H1 (cell line): ENCODE data around the gene CWH43. TPM values are rescaled to one million over a fixed set of nuclear protein-coding genes. Genes with fewer than 3 reads are reported as not detected.
A peak's percentile ranks its signal among the peaks of the same experiment; 100 is the strongest.

Source experiments
- CTCF ChIA-PET: fragments of 300-600 bp; sonication (Branson Sonifier 250); formaldehyde crosslinking; loops from one replicate; lab custom pipeline; 2021; ENCODE audit not compliant: partially characterized antibody; lab: Charles Lee
- POLR2A ChIA-PET: fragments of 300-600 bp; sonication (Branson Sonifier 250); formaldehyde crosslinking; loops from one replicate; lab custom pipeline; 2021; ENCODE audit warnings: inconsistent platforms; ENCODE audit not compliant: partially characterized antibody; lab: Charles Lee
- DNase-seq, 2 experiments: peaks; one replicate each; pipeline versions ENCODE4 v3.0.0 to v3.0.0-alpha.2; 2010 to 2022; ENCODE audit warnings: low spot score in 2 of 2, low read depth in 1 of 2, mixed read lengths in 1 of 2
- FAIRE-seq: peaks from 2 replicates; lab custom pipeline; 2011; peaks lifted over from hg19 to GRCh38; lab: Jason Lieb, UNC
- H2AFZ ChIP-seq: 2 replicates; pipeline ENCODE4 v1.8.1; 2012; ENCODE audit warnings: low read length, inconsistent platforms
- H2AK5ac ChIP-seq: 2 replicates; pipeline ENCODE4 v1.6.1; 2013; ENCODE audit warnings: low read depth, low read length
- H2BK120ac ChIP-seq: replicated peaks from 2 replicates; pipeline ENCODE3; 2013; ENCODE audit warnings: low read depth, low read length, inconsistent platforms
- H2BK12ac ChIP-seq: 2 replicates; pipeline ENCODE4 v1.6.1; 2013; ENCODE audit warnings: low read depth, low read length
- H2BK15ac ChIP-seq: 2 replicates; pipeline ENCODE4 v1.6.1; 2013; ENCODE audit warnings: low read length
- H2BK20ac ChIP-seq: 2 replicates; pipeline ENCODE4 v1.6.1; 2013; ENCODE audit warnings: low read length
- H2BK5ac ChIP-seq: 2 replicates; pipeline ENCODE4 v1.6.1; 2013; ENCODE audit warnings: low read depth, low read length
- H3K14ac ChIP-seq: 2 replicates; pipeline ENCODE4 v1.6.1; 2013; ENCODE audit warnings: inconsistent platforms; ENCODE audit not compliant: insufficient read length
- H3K18ac ChIP-seq: 2 replicates; pipeline ENCODE4 v1.6.1; 2013; ENCODE audit warnings: low read length; ENCODE audit errors: extremely low read depth
- H3K23ac ChIP-seq: 2 replicates; pipeline ENCODE4 v1.6.1; 2013; ENCODE audit warnings: inconsistent platforms; ENCODE audit not compliant: insufficient read length
- H3K23me2 ChIP-seq: 2 replicates; pipeline ENCODE4 v1.6.1; 2013; ENCODE audit warnings: low read depth, low read length
- H3K27ac ChIP-seq: 2 replicates; pipeline ENCODE4 v1.6.1; 2011; ENCODE audit warnings: low read depth, low read length, inconsistent platforms
- H3K27me3 ChIP-seq, 4 experiments: replicated peaks in 1 of 4; 1 replicate in 1 of 4; 2 replicates in 3 of 4; pipeline versions ENCODE4 v1.6.1 to v1.8.1; 2011 to 2013; ENCODE audit warnings: low read length in 3 of 4, mild to moderate bottlenecking in 3 of 4, inconsistent platforms in 2 of 4, mixed read lengths in 2 of 4, moderate library complexity in 1 of 4; ENCODE audit not compliant: control insufficient read depth in 3 of 4, insufficient read depth in 3 of 4; ENCODE audit errors: extremely low read depth in 1 of 4
- H3K36me3 ChIP-seq, 4 experiments: 2 replicates each; pipeline versions ENCODE4 v1.6.1 to v1.8.1; 2011 to 2013; ENCODE audit warnings: mild to moderate bottlenecking in 4 of 4, low read length in 3 of 4, moderate library complexity in 2 of 4, control low read depth in 1 of 4, inconsistent platforms in 1 of 4; ENCODE audit not compliant: insufficient read depth in 4 of 4, control insufficient read depth in 2 of 4
- H3K4ac ChIP-seq: replicated peaks from 2 replicates; pipeline ENCODE3; 2013; ENCODE audit warnings: low read length, low read depth, mixed read lengths, inconsistent platforms; ENCODE audit not compliant: insufficient read length
- H3K4me1 ChIP-seq, 4 experiments: replicated peaks in 1 of 4; 1 replicate in 1 of 4; 2 replicates in 3 of 4; pipeline versions ENCODE4 v1.6.1 to v1.8.1; 2011 to 2013; ENCODE audit warnings: low read length in 3 of 4, inconsistent platforms in 2 of 4, mixed read lengths in 1 of 4; ENCODE audit not compliant: insufficient read depth in 4 of 4, control insufficient read depth in 3 of 4
- H3K4me2 ChIP-seq, 2 experiments: 2 replicates each; pipeline versions ENCODE4 v1.6.1 to v1.8.1; 2011 to 2013; ENCODE audit warnings: low read depth in 2 of 2, low read length in 2 of 2, control low read depth in 1 of 2, inconsistent platforms in 1 of 2, mild to moderate bottlenecking in 1 of 2; ENCODE audit not compliant: insufficient read depth in 1 of 2
- H3K4me3 ChIP-seq, 4 experiments: fragments of 200-600, 300-600 bp in 1 of 4; sonication (generic), shearing (Covaris generic), sonication (Bioruptor Twin) in 1 of 4; 2 replicates each; pipeline versions ENCODE4 v1.5.1 to v1.8.1; 2011 to 2016; ENCODE audit warnings: low read length in 4 of 4, low read depth in 3 of 4, control low read depth in 2 of 4, inconsistent platforms in 2 of 4, mild to moderate bottlenecking in 2 of 4, mixed read lengths in 1 of 4, moderate library complexity in 1 of 4; ENCODE audit not compliant: insufficient read depth in 2 of 4; ENCODE audit errors: extremely low read depth in 1 of 4
- H3K56ac ChIP-seq: replicated peaks from 2 replicates; pipeline ENCODE3; 2013; ENCODE audit warnings: low read depth, mild to moderate bottlenecking, mixed read lengths, low read length, inconsistent platforms; ENCODE audit not compliant: insufficient read length
- H3K79me1 ChIP-seq: 2 replicates; pipeline ENCODE4 v1.6.1; 2013; ENCODE audit warnings: low read depth, low read length, control low read depth
- H3K79me2 ChIP-seq, 2 experiments: 2 replicates each; pipeline versions ENCODE4 v1.6.1 to v1.8.1; 2012 to 2013; ENCODE audit warnings: low read length in 2 of 2, mild to moderate bottlenecking in 2 of 2, inconsistent platforms in 1 of 2; ENCODE audit not compliant: insufficient read depth in 2 of 2, control insufficient read depth in 1 of 2
- H3K9ac ChIP-seq, 4 experiments: replicated peaks in 1 of 4; 1 replicate in 1 of 4; 2 replicates in 3 of 4; pipeline versions ENCODE4 v1.6.1 to v1.8.1; 2011 to 2013; ENCODE audit warnings: low read depth in 3 of 4, low read length in 3 of 4, control low read depth in 2 of 4, mild to moderate bottlenecking in 2 of 4, moderate library complexity in 2 of 4, inconsistent platforms in 1 of 4; ENCODE audit errors: extremely low read depth in 1 of 4
- H3K9me3 ChIP-seq, 2 experiments: 2 replicates each; pipeline versions ENCODE4 v1.6.1 to v1.8.1; 2012 to 2013; ENCODE audit warnings: mild to moderate bottlenecking in 2 of 2, moderate library complexity in 2 of 2, control low read depth in 1 of 2, inconsistent platforms in 1 of 2, low read depth in 1 of 2, low read length in 1 of 2, mixed read lengths in 1 of 2; ENCODE audit not compliant: insufficient read depth in 2 of 2
- H4K20me1 ChIP-seq, 2 experiments: replicated peaks in 1 of 2; 2 replicates each; pipeline versions ENCODE3 to v1.8.1; 2011 to 2013; ENCODE audit warnings: inconsistent platforms in 2 of 2, low read length in 2 of 2, mild to moderate bottlenecking in 1 of 2; ENCODE audit not compliant: insufficient read depth in 2 of 2, control insufficient read depth in 1 of 2
- H4K5ac ChIP-seq: 2 replicates; pipeline ENCODE4 v1.6.1; 2013; ENCODE audit warnings: low read length, low read depth, mixed read lengths, inconsistent platforms; ENCODE audit not compliant: insufficient read length
- H4K8ac ChIP-seq: 2 replicates; pipeline ENCODE4 v1.8.0; 2013; ENCODE audit warnings: mild to moderate bottlenecking, moderate library complexity, low read length, inconsistent platforms; ENCODE audit not compliant: insufficient read depth; ENCODE audit errors: extremely low read depth
- H4K91ac ChIP-seq: replicated peaks from 2 replicates; pipeline ENCODE3; 2013; ENCODE audit warnings: low read length, mixed read lengths, inconsistent platforms; ENCODE audit not compliant: insufficient read length
- HDAC2 ChIP-seq, 2 experiments: fragments of 300-600 bp in 1 of 2; sonication (generic) in 1 of 2; IDR thresholded peaks; 2 replicates each; pipeline ENCODE4 v1.6.1; 2011 to 2012; ENCODE audit warnings: low read depth in 2 of 2, low read length in 2 of 2, mild to moderate bottlenecking in 2 of 2, moderate library complexity in 2 of 2, borderline replicate concordance in 1 of 2, inconsistent platforms in 1 of 2
- KDM4A ChIP-seq: IDR thresholded peaks from one replicate; pipeline ENCODE4 v1.7.1; 2012; ENCODE audit warnings: low read depth, mild to moderate bottlenecking, moderate library complexity, low read length, inconsistent platforms; ENCODE audit not compliant: severe bottlenecking
- POLR2A ChIP-seq, 2 experiments: IDR thresholded peaks; 1 replicate in 1 of 2; 2 replicates in 1 of 2; pipeline ENCODE4 v1.6.1; 2011; ENCODE audit warnings: low read depth in 2 of 2, low read length in 2 of 2, mild to moderate bottlenecking in 2 of 2; ENCODE audit errors: control extremely low read depth in 1 of 2
- SAP30 ChIP-seq: fragments of 300-600 bp; sonication (generic); IDR thresholded peaks from 2 replicates; pipeline ENCODE4 v1.7.1; 2012; ENCODE audit warnings: low read length, moderate library complexity, mild to moderate bottlenecking, inconsistent platforms; ENCODE audit not compliant: insufficient read depth, insufficient replicate concordance
- WGBS, 2 experiments: shearing (Covaris generic) in 1 of 2; methylation state at CpG; one replicate each; pipeline versions ENCODE4 v1.1.6 to v1.1.7; 2013 to 2015; ENCODE audit warnings: low lambda C conversion rate in 2 of 2, mixed read lengths in 2 of 2, inconsistent platforms in 1 of 2, low coverage in 1 of 2, missing lambda C conversion rate in 1 of 2; ENCODE audit not compliant: insufficient replicate concordance in 2 of 2, insufficient coverage in 1 of 2, insufficient read length in 1 of 2; ENCODE audit errors: extremely low coverage in 1 of 2, missing lambda C conversion rate in 1 of 2; 5-methylcytosine and 5-hydroxymethylcytosine counted together
- long read RNA-seq, 2 experiments: library from RNA in 1 of 2; library from capped mRNA in 1 of 2; stranded (forward); transcript quantifications; one replicate each; pipeline ENCODE4 v2.0.0, GENCODE V29; 2021; ENCODE audit warnings: inconsistent platforms in 1 of 2
- polyA minus RNA-seq, 3 experiments: library from RNA; depleted of rRNA, polyadenylated mRNA; stranded (reverse); fragments of >200 nt; gene quantifications; 1 replicate in 2 of 3; 2 replicates in 1 of 3; pipeline ENCODE4 v1.2.3, GENCODE V29; 2011
- polyA plus RNA-seq, 7 experiments: library from polyadenylated mRNA; depleted of rRNA in 3 of 7; stranded (reverse) in 5 of 7; unstranded in 2 of 7; fragments of >200 nt in 5 of 7; fragments of 200-250 nt in 2 of 7; gene quantifications; 1 replicate in 5 of 7; 2 replicates in 1 of 7; 4 replicates in 1 of 7; pipeline versions ENCODE4 v1.2.1 to v1.2.3, GENCODE V29; 2011 to 2013; ENCODE audit warnings: missing spikeins in 2 of 7, mixed read lengths in 2 of 7
- total RNA-seq: library from RNA; stranded (reverse); fragmentation: NEBNext Ultra II Directional; extraction: Animal tissue kit (Norgen Biotek cat#: 25700); gene quantifications from 2 replicates; pipeline ENCODE4 v1.2.1, GENCODE V29; 2021
- TF ChIP-seq, protein P1 (sequence below): IDR thresholded peaks from 2 replicates; pipeline ENCODE4 v1.6.1; 2012; ENCODE audit warnings: inconsistent platforms
- TF ChIP-seq, protein P2 (sequence below), 3 experiments: IDR thresholded peaks; 1 replicate in 2 of 3; 2 replicates in 1 of 3; pipeline versions ENCODE4 v1.5.1 to v1.6.1; 2011; ENCODE audit warnings: low read length in 3 of 3, mild to moderate bottlenecking in 3 of 3, inconsistent platforms in 2 of 3, low read depth in 1 of 3, moderate library complexity in 1 of 3; ENCODE audit not compliant: insufficient read depth in 1 of 3; ENCODE audit errors: control extremely low read depth in 1 of 3

CWH43 gene
- total RNA-seq (not detected in 2 replicates), polyA plus RNA-seq (2011; rRNA removed) (not detected in 2 replicates), polyA minus RNA-seq (2011; rRNA and poly(A)+ RNA removed) (not detected in 2 replicates)
- not detected for polyA plus RNA-seq (2011; cell fraction: cytosol; rRNA removed)
- not detected for polyA plus RNA-seq (2011; cell fraction: nucleus; rRNA removed)
- not detected in 4 replicates for polyA plus RNA-seq (2012, experiment 1 of 2)
- polyA plus RNA-seq (2012, experiment 2 of 2): not detected
- not detected for polyA plus RNA-seq (2013, experiment 1 of 2)
- not detected for polyA plus RNA-seq (2013, experiment 2 of 2)
- not detected for polyA minus RNA-seq (2011; cell fraction: cytosol; rRNA and poly(A)+ RNA removed)
- not detected for polyA minus RNA-seq (2011; cell fraction: nucleus; rRNA and poly(A)+ RNA removed)
- long read RNA-seq, experiment 1: 0 reads
- long read RNA-seq, experiment 2: 0 reads

DNA sequence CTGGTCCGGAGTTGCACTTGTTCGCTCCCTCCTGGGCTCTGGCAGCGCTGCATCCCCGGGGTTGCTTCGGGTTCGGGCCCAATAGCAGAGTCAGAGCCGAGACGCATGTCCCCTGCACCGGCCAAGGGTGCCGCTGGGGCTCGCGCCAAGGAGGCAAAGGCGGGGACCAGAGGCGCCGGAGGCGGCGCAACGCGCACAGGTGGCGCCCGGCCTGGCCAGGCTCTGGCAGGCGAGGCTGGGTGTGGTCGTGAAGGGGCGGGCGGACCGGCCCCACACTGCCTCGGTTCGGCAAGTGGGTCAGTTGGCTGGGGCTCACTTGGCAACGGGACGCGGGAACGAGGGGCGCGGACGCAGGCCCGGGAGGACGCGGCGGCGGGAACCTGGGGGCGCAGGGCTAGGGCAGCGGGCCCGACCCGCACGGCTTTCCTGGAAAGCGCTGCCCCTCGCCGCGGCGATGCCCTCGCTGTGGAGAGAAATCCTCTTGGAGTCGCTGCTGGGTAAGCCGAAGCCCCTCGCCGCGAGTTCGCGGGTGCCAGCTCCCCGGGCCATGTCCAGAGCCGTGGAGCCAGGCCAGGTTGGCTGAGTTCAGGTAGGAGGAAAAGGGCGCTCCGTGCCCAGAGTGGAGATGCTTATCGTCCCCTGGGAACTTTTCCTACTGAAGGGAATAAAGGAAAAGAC lies at the start of gene CWH43:
TSS of gene CWH43 (plus strand) at position 300 of the 678 bp plus-strand sequence. CDS start at position 455, 155 bp downstream.
- no peak within 1 kb of the TSS for H4K91ac ChIP-seq
- no peak within 1 kb of the TSS for H3K56ac ChIP-seq
- H3K4me2 ChIP-seq: peak within 1 kb of the TSS; percentile 73 to 77
- peak within 1 kb of the TSS; percentile 30 to 59 (median 48) for H3K4me3 ChIP-seq
- ChIA-PET CTCF (no interaction called here), POLR2A (no interaction called here)
- H3K79me2 ChIP-seq: no peaks in the 10 kb centered on the region
- no peak within 1 kb of the TSS for H2AK5ac ChIP-seq
- no peaks in the 10 kb centered on the region for H3K36me3 ChIP-seq
- no peak within 1 kb of the TSS for H4K5ac ChIP-seq
- H4K8ac ChIP-seq: peak within 1 kb of the TSS; percentile 85
- H3K27me3 ChIP-seq: peaks cover 0 to 36% (median 20%) of the 10 kb centered on the region in 4 experiments; a peak in 6 of 7 replicates
- H4K20me1 ChIP-seq: no peaks in the 10 kb centered on the region
- no peak within 1 kb of the TSS; the same call in 1 of the 2 replicates for H3K18ac ChIP-seq
- peaks cover 9% of the 10 kb centered on the region; the same call in 1 of the 2 replicates for H3K23me2 ChIP-seq
- peaks cover 0 to 5% of the 10 kb centered on the region in 2 experiments; a peak in 1 of 4 replicates for H3K9me3 ChIP-seq
- FAIRE-seq: no peak
- DNase-seq: peak; percentile 36 to 80
- H3K4ac ChIP-seq: no peak within 1 kb of the TSS
- H3K9ac ChIP-seq: no peak within 1 kb of the TSS
- peak within 1 kb of the TSS; percentile 86; the same call in 1 of the 2 replicates for H2AFZ ChIP-seq
- H2BK15ac ChIP-seq: no peak within 1 kb of the TSS
- H2BK20ac ChIP-seq: no peak within 1 kb of the TSS
- H3K79me1 ChIP-seq: no peaks in the 10 kb centered on the region
- no peak within 1 kb of the TSS for H3K27ac ChIP-seq
- no peaks in the 10 kb centered on the region; a peak in 1 of 7 replicates for H3K4me1 ChIP-seq
- no peak within 1 kb of the TSS for H2BK12ac ChIP-seq
- H3K14ac ChIP-seq: no peak within 1 kb of the TSS
- H3K23ac ChIP-seq: no peak within 1 kb of the TSS
- H2BK120ac ChIP-seq: no peak within 1 kb of the TSS
- H2BK5ac ChIP-seq: no peak within 1 kb of the TSS
- 31% methylated on average over 53 of the region's 63 CpGs; no CpG with 5 or more reads in 1 of the 2 experiments for WGBS, 2 experiments
- TF ChIP-seq HDAC2 (IDR thresholded peaks at IDR 0.05; ENCODE audit: borderline replicate concordance in 1 of 2, low read depth in 2 of 2, low read length in 2 of 2) (no peak), POLR2A (IDR thresholded peaks at IDR 0.05; ENCODE audit: control extremely low read depth in 1 of 2, low read depth in 2 of 2, low read length in 2 of 2) (no peak), SAP30 (no peak), KDM4A (peak; percentile 97)
- TF ChIP-seq, protein P1, sequence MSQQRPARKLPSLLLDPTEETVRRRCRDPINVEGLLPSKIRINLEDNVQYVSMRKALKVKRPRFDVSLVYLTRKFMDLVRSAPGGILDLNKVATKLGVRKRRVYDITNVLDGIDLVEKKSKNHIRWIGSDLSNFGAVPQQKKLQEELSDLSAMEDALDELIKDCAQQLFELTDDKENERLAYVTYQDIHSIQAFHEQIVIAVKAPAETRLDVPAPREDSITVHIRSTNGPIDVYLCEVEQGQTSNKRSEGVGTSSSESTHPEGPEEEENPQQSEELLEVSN: peak; percentile 55; the same call in 1 of the 2 replicates
- TF ChIP-seq, protein P2, sequence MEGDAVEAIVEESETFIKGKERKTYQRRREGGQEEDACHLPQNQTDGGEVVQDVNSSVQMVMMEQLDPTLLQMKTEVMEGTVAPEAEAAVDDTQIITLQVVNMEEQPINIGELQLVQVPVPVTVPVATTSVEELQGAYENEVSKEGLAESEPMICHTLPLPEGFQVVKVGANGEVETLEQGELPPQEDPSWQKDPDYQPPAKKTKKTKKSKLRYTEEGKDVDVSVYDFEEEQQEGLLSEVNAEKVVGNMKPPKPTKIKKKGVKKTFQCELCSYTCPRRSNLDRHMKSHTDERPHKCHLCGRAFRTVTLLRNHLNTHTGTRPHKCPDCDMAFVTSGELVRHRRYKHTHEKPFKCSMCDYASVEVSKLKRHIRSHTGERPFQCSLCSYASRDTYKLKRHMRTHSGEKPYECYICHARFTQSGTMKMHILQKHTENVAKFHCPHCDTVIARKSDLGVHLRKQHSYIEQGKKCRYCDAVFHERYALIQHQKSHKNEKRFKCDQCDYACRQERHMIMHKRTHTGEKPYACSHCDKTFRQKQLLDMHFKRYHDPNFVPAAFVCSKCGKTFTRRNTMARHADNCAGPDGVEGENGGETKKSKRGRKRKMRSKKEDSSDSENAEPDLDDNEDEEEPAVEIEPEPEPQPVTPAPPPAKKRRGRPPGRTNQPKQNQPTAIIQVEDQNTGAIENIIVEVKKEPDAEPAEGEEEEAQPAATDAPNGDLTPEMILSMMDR (IDR thresholded peaks at IDR 0.05; ENCODE audit: control extremely low read depth in 1 of 3, insufficient read depth in 1 of 3, low read depth in 1 of 3, low read length in 3 of 3): peak in 2 of 3 experiments; percentile 22 to 46; a peak in 3 of 4 replicates
